Adrenal gland (tissue), 12 donors: ENCODE measurements around the gene LRPPRC. TPM values are rescaled to one million over a fixed set of nuclear protein-coding genes. Genes with fewer than 3 reads are reported as not detected.

Experiments used
- DNase-seq, 7 donors: peaks; one replicate each; pipeline ENCODE4 v3.0.0-alpha.2; 2019 to 2020
- H3K27ac ChIP-seq, 5 donors: fragments of 200-600 bp; sonication (generic) in 4 of 5; 1 replicate in 3 of 5; 2 replicates in 2 of 5; pipeline versions ENCODE4 v1.5.1 to v1.8.0; 2016 to 2020; ENCODE audit warnings: mild to moderate bottlenecking in 1 of 5
- H3K27me3 ChIP-seq: fragments of 200-600 bp; 2 replicates; pipeline ENCODE4 v1.8.0; 2021
- H3K36me3 ChIP-seq, 2 donors: fragments of 200-600 bp; replicated peaks in 1 of 2; 1 replicate in 1 of 2; 2 replicates in 1 of 2; pipeline versions ENCODE4 v1.5.1 to v1.8.0; 2018 to 2022
- H3K4me1 ChIP-seq, 2 donors: fragments of 200-600 bp; replicated peaks in 1 of 2; 1 replicate in 1 of 2; 2 replicates in 1 of 2; pipeline versions ENCODE4 v1.5.1 to v1.8.0; 2018 to 2021
- H3K4me3 ChIP-seq, 4 donors: fragments of 200-600 bp; sonication (generic) in 3 of 4; one replicate each; pipeline ENCODE4 v1.5.1; 2016 to 2018
- H3K9me3 ChIP-seq, 3 donors: fragments of 200-600 bp; sonication (generic) in 1 of 3; replicated peaks in 1 of 3; 1 replicate in 2 of 3; 2 replicates in 1 of 3; pipeline versions ENCODE4 v1.5.1 to v1.8.0; 2016 to 2021
- CTCF ChIP-seq, 6 experiments: fragments of 450-650 bp in 4 of 6; fragments of 200-600 bp in 2 of 6; sonication (generic) in 1 of 6; IDR thresholded peaks; 1 replicate in 5 of 6; 2 replicates in 1 of 6; pipeline versions ENCODE4 v1.5.1 to v1.8.0; 2016 to 2021; ENCODE audit warnings: antibody characterized with exemption in 6 of 6, mild to moderate bottlenecking in 2 of 6, moderate library complexity in 1 of 6
- POLR2A ChIP-seq, 2 donors: fragments of 450-650 bp; IDR thresholded peaks; one replicate each; pipeline ENCODE4 v1.6.1; 2017; ENCODE audit warnings: antibody characterized with exemption in 2 of 2, mild to moderate bottlenecking in 2 of 2, moderate library complexity in 1 of 2
- WGBS, 4 donors: extraction: QIAGEN DNeasy Blood & Tissue Kit in 2 of 4; methylation state at CpG; one replicate each; pipeline versions ENCODE4 v1.1.5 to v1.1.7; 2013 to 2017; 5-methylcytosine and 5-hydroxymethylcytosine counted together
- intact Hi-C, 2 donors: fragments of 100-400 bp; cut with DNase I; formaldehyde crosslinking; loops; one replicate each; pipeline versions ENCODE4 v1.14.1 to v1.15.0; 2022 to 2023
- polyA plus RNA-seq, 3 donors: library from polyadenylated mRNA; stranded (reverse); fragments of 200-250 nt in 2 of 3; fragments of 350-450 nt in 1 of 3; fragmentation: Illumina TruSeq in 1 of 3; extraction: RNeasy Lipid Tissue Mini Kit (QIAGEN cat#74804) in 1 of 3; gene quantifications; one replicate each; pipeline ENCODE4 v1.2.3, GENCODE V29; 2013 to 2014
- total RNA-seq, 9 donors: library from RNA; depleted of rRNA in 4 of 9; stranded (reverse); fragments of >200 nt in 4 of 9; fragments of 120-200 nt in 1 of 9; fragmentation: NEBNext Ultra II Directional in 1 of 9; extraction: Animal tissue kit (Norgen Biotek cat#: 25700) in 1 of 9; gene quantifications; one replicate each; pipeline versions ENCODE4 v1.1.0 to v1.2.4, GENCODE V29; 2013 to 2023
- donor health status: healthy with polysubstance abuse.
- donor health status: Bipolar disorder and iron deficiency.
- donor health status: DM: yes; HTN: yes; CAD: no.
- donor health status: DM: no; HTN: no; CAD: no.
- donor health status: DM: no; HTN: no; CAD: no.
- donor health status: DM: yes; HTN: yes; CAD: no.

LRPPRC gene
- total and polyA plus RNA-seq, 12 donors, result 18.3 to 113 (median 71.7) TPM

- H3K27me3 ChIP-seq, result no peaks in the 10 kb centered on the region
- no peaks in the 10 kb centered on the region for H3K36me3 ChIP-seq
- H3K4me3 ChIP-seq, result no peak overlapping the region
- no peaks in the 10 kb centered on the region for H3K9me3 ChIP-seq
- WGBS, 4 donors, result 64 to 84% (median 77%) methylated on average over 3 of the region's 3 CpGs
- no peak for DNase-seq
- no peaks in the 10 kb centered on the region for H3K4me1 ChIP-seq
- no peak overlapping the region for H3K27ac ChIP-seq
- intact Hi-C loops, result no loop called here
- TF ChIP-seq CTCF (IDR thresholded peaks at IDR 0.05), result no peak
- TF ChIP-seq POLR2A (IDR thresholded peaks at IDR 0.05), result no peak
Measured at GRCh38 chr2:44005846-44006245, 10.1 kb upstream of the LRPPRC start.

- no peaks in the 10 kb centered on the region for H3K4me1 ChIP-seq
- H3K27ac ChIP-seq, result no peak overlapping the region
- DNase-seq, result no peak
- intact Hi-C loops, result no loop called here
- no peaks in the 10 kb centered on the region for H3K36me3 ChIP-seq
- H3K4me3 ChIP-seq, result no peak overlapping the region
- no peak for TF ChIP-seq POLR2A (IDR thresholded peaks at IDR 0.05)
- TF ChIP-seq CTCF (IDR thresholded peaks at IDR 0.05), result no peak
- no peaks in the 10 kb centered on the region for H3K9me3 ChIP-seq
- H3K27me3 ChIP-seq, result no peaks in the 10 kb centered on the region
- 58 to 67% (median 63%) methylated on average over 3 of the region's 3 CpGs for WGBS, 4 donors
Measured at GRCh38 chr2:44004735-44005602, 9.2 kb upstream of the LRPPRC start.

- H3K27me3 ChIP-seq, result no peaks in the 10 kb centered on the region
- no peak overlapping the region for H3K27ac ChIP-seq
- H3K9me3 ChIP-seq, result no peaks in the 10 kb centered on the region
- peaks cover 0 to 1% of the 10 kb centered on the region in 2 donors for H3K4me1 ChIP-seq
- no peaks in the 10 kb centered on the region for H3K36me3 ChIP-seq
- DNase-seq, result no peak
- 33 to 65% (median 60%) methylated on average over 1 of the region's 1 CpG for WGBS, 4 donors
- intact Hi-C loops, result no loop called here
- no peak overlapping the region for H3K4me3 ChIP-seq
- no peak for TF ChIP-seq CTCF (IDR thresholded peaks at IDR 0.05)
- TF ChIP-seq POLR2A (IDR thresholded peaks at IDR 0.05), result no peak
Measured at GRCh38 chr2:44001716-44002115, 5.9 kb upstream of the LRPPRC start.

GRCh38 chr2:43998263-43998662, 2.5 kb upstream of the LRPPRC start:
- no peaks in the 10 kb centered on the region for H3K9me3 ChIP-seq
- DNase-seq, result no peak
- H3K27ac ChIP-seq, result no peak overlapping the region
- peaks cover 7 to 24% of the 10 kb centered on the region in 2 donors for H3K4me1 ChIP-seq
- no peaks in the 10 kb centered on the region for H3K36me3 ChIP-seq
- intact Hi-C loops, result no loop called here
- TF ChIP-seq POLR2A (IDR thresholded peaks at IDR 0.05) (no peak), CTCF (IDR thresholded peaks at IDR 0.05) (no peak)
- H3K27me3 ChIP-seq, result no peaks in the 10 kb centered on the region
- H3K4me3 ChIP-seq, result no peak overlapping the region
- 83 to 87% (median 85%) methylated on average over 4 of the region's 4 CpGs for WGBS, 4 donors
